Measurements from ENCODE around the gene MAL. TPM values are rescaled to one million over a fixed set of nuclear protein-coding genes. Genes with fewer than 3 reads are reported as not detected.

MAL gene
- total and polyA plus RNA-seq, 2 of the 4 experiments (the other 2 are of a cell fraction) = not detected

GRCh38 chr2:94980406-94980805 is 45.1 kb upstream of the MAL start:
- Histone ChIP-seq H3K9me3 (ENCODE audit: control insufficient read depth, insufficient read depth, low read length) (no peaks in the 10 kb centered on the region), H3K4me1 (ENCODE audit: control insufficient read depth, insufficient read depth, low read length) (no peaks in the 10 kb centered on the region), H4K91ac (ENCODE audit: insufficient read depth, low read depth, low read length) (no peak overlapping the region), H2BK120ac (ENCODE audit: low read depth, low read length) (no peak overlapping the region), H2AK5ac (ENCODE audit: low read depth, low read length) (no peak overlapping the region), H2BK20ac (ENCODE audit: low read depth, low read length) (no peak overlapping the region), H3K4me2 (ENCODE audit: low read depth, low read length) (no peak overlapping the region), H2AK9ac (replicated peaks; ENCODE audit: low read depth, low read length, poor library complexity) (no peak overlapping the region), H3K27ac (ENCODE audit: insufficient read depth, low read length) (no peak overlapping the region), H3K23ac (ENCODE audit: low read depth, low read length) (no peak overlapping the region), H3K18ac (ENCODE audit: low read depth, low read length) (no peak overlapping the region), H3K79me1 (ENCODE audit: low read depth in 1 of 2, low read length in 2 of 2) (no peaks in the 10 kb centered on the region), H4K20me1 (ENCODE audit: insufficient read depth, low read length) (no peaks in the 10 kb centered on the region), H3K4me3 (ENCODE audit: insufficient read depth, low read depth, low read length) (no peak overlapping the region), H3K14ac (replicated peaks; ENCODE audit: low read depth, low read length) (no peak overlapping the region), H2BK5ac (ENCODE audit: low read depth, low read length, poor library complexity, severe bottlenecking) (no peak overlapping the region), H3K4ac (ENCODE audit: low read depth, low read length) (no peak overlapping the region), H2AFZ (replicated peaks; ENCODE audit: low read length, poor library complexity) (no peak overlapping the region), H3K36me3 (ENCODE audit: control insufficient read depth, insufficient read depth, low read length) (no peaks in the 10 kb centered on the region), H3K27me3 (ENCODE audit: control insufficient read depth, insufficient read depth, low read length) (peaks cover 8% of the 10 kb centered on the region), H3K9me1 (ENCODE audit: insufficient read depth, low read length) (no peaks in the 10 kb centered on the region), H3K9ac (ENCODE audit: low read depth, low read length) (no peak overlapping the region), H4K8ac (ENCODE audit: low read depth in 2 of 2, low read length in 2 of 2) (no peak overlapping the region), H3K56ac (ENCODE audit: extremely low read depth, insufficient read depth, low read length) (no peak overlapping the region), H2BK15ac (ENCODE audit: low read depth, low read length) (no peak overlapping the region), H4K5ac (ENCODE audit: low read depth, low read length) (no peak overlapping the region)
- BruUV-seq (replicated peaks) = no TSS peak
- intact Hi-C loops (cut with micrococcal nuclease) (no loop called here), dilution Hi-C loops (cut with HindIII; ENCODE audit: low sequenced_read_pairs, unreplicated experiment) (no loop called here), in situ Hi-C loops (cut with MboI; ENCODE audit: low sequenced_read_pairs) (no loop called here)
- 87% methylated on average over 9 of the region's 15 CpGs; no CpG with 5 or more reads in 1 of the 2 experiments for WGBS, 2 experiments (ENCODE audit: extremely low coverage in 2 of 2, insufficient read length in 1 of 2)
- DNase-seq (no peak), ATAC-seq (ENCODE audit: low read depth) (no peak)
- ChIA-PET CTCF (interaction anchor here (0.8 kb wide), 1 partner anchor 99 kb away, joined by 3 read pairs; no protein-coding TSS in a partner anchor), POLR2A (ENCODE audit: unreplicated experiment) (no interaction called here)
- TF ChIP-seq CTCF (conservative IDR thresholded peaks at IDR 0.05; ENCODE audit: low read depth, low read length) (no peak), SMC3 (IDR thresholded peaks at IDR 0.05; ENCODE audit: low read depth, low read length) (no peak), POLR2A (IDR thresholded peaks at IDR 0.05; ENCODE audit: low read depth, low read length) (no peak), RCOR1 (IDR thresholded peaks at IDR 0.05; ENCODE audit: insufficient replicate concordance, low read length) (no peak), MAZ (IDR thresholded peaks at IDR 0.05; ENCODE audit: borderline replicate concordance, low read depth, low read length) (no peak), MAFK (IDR thresholded peaks at IDR 0.05; ENCODE audit: low read depth, low read length) (no peak), BHLHE40 (IDR thresholded peaks at IDR 0.05; ENCODE audit: low read depth, low read length) (no peak), NFE2L2 (IDR thresholded peaks at IDR 0.05; ENCODE audit: low read depth, low read length) (no peak), USF2 (IDR thresholded peaks at IDR 0.05; ENCODE audit: low read depth, low read length) (no peak)

Data from IMR-90 (cell line).